ENCODE measurements around the gene TUBA3E.

- TF ChIP-seq POLR2AphosphoS5 (IDR thresholded peaks at IDR 0.05; ENCODE audit: low read depth, low read length): no peak
- no peak for TF ChIP-seq CHD2 (IDR thresholded peaks at IDR 0.05; ENCODE audit: low read length)
- TF ChIP-seq RAD21 (IDR thresholded peaks at IDR 0.05 in 1 of 2, conservative IDR thresholded peaks at IDR 0.05 in 1 of 2; ENCODE audit: low read depth in 2 of 2, low read length in 2 of 2): no peak
- no peak for TF ChIP-seq POLR2A (IDR thresholded peaks at IDR 0.05; ENCODE audit: control extremely low read depth in 1 of 2, low read depth in 2 of 2, low read length in 2 of 2)
- TF ChIP-seq ZNF274 (IDR thresholded peaks at IDR 0.05; ENCODE audit: borderline replicate concordance, extremely low read depth, low read length): no peak
- TF ChIP-seq EGR1 (IDR thresholded peaks at IDR 0.05; ENCODE audit: borderline replicate concordance, low read depth, low read length): no peak
- no peak for TF ChIP-seq CTCF (IDR thresholded peaks at IDR 0.05; ENCODE audit: control extremely low read depth in 1 of 3, insufficient read depth in 1 of 3, low read depth in 1 of 3, low read length in 3 of 3)
- no peak for TF ChIP-seq KDM4A (IDR thresholded peaks at IDR 0.05; ENCODE audit: low read depth, low read length, severe bottlenecking)
- no peak for TF ChIP-seq MAX (IDR thresholded peaks at IDR 0.05)
- TF ChIP-seq POU5F1 (IDR thresholded peaks at IDR 0.05; ENCODE audit: low read depth, low read length): no peak
- no peak for TF ChIP-seq CBX8 (IDR thresholded peaks at IDR 0.05; ENCODE audit: borderline replicate concordance, low read depth, low read length)
Measured at GRCh38 chr2:130154773-130155765, 43.2 kb downstream of the TUBA3E start.

Data from H1 (cell line).